ENCODE results near the gene ARTN. TPM values are rescaled to one million over a fixed set of nuclear protein-coding genes. Genes with fewer than 3 reads are reported as not detected.

ARTN gene
- total RNA-seq, 2 donors from 2014 or later: 1.9 to 3.0 TPM

GRCh38 chr1:43960798-43961197, 27.2 kb downstream of the ARTN start:
- DNase-seq: no peak
- no peak for ATAC-seq (replicated peaks in 1 of 2)
- Mint-ChIP-seq H3K4me1 (ENCODE audit: low read depth) (no peaks in the 10 kb centered on the region), H3K9me3 (no peaks in the 10 kb centered on the region), H3K36me3 (ENCODE audit: insufficient read depth in 2 of 2) (peaks cover 0 to 2% of the 10 kb centered on the region in 2 donors), H3K27me3 (ENCODE audit: low read depth) (no peaks in the 10 kb centered on the region), H3K4me3 (no peak overlapping the region), H3K27ac (no peak overlapping the region)

GRCh38 chr1:43961692-43962091, 28.1 kb downstream of the ARTN start:
- no peaks in the 10 kb centered on the region for H3K4me1 Mint-ChIP-seq (ENCODE audit: low read depth)
- H3K9me3 Mint-ChIP-seq: no peaks in the 10 kb centered on the region
- ATAC-seq (replicated peaks in 1 of 2): no peak
- no peak overlapping the region for H3K27ac Mint-ChIP-seq
- H3K4me3 Mint-ChIP-seq: no peak overlapping the region
- peaks cover 0 to 2% of the 10 kb centered on the region in 2 donors for H3K36me3 Mint-ChIP-seq (ENCODE audit: insufficient read depth in 2 of 2)
- DNase-seq: no peak
- no peaks in the 10 kb centered on the region for H3K27me3 Mint-ChIP-seq (ENCODE audit: low read depth)

GRCh38 chr1:43962324-43962723, 28.7 kb downstream of the ARTN start:
- no peaks in the 10 kb centered on the region for H3K27me3 Mint-ChIP-seq (ENCODE audit: low read depth)
- no peaks in the 10 kb centered on the region for H3K4me1 Mint-ChIP-seq (ENCODE audit: low read depth)
- H3K36me3 Mint-ChIP-seq (ENCODE audit: insufficient read depth in 2 of 2): no peaks in the 10 kb centered on the region
- H3K9me3 Mint-ChIP-seq: no peaks in the 10 kb centered on the region
- no peak overlapping the region for H3K4me3 Mint-ChIP-seq
- no peak for ATAC-seq (replicated peaks in 1 of 2)
- no peak for DNase-seq
- no peak overlapping the region for H3K27ac Mint-ChIP-seq

GRCh38 chr1:43963006-43963405, 29.4 kb downstream of the ARTN start:
- H3K27me3 Mint-ChIP-seq (ENCODE audit: low read depth): no peaks in the 10 kb centered on the region
- no peaks in the 10 kb centered on the region for H3K36me3 Mint-ChIP-seq (ENCODE audit: insufficient read depth in 2 of 2)
- no peaks in the 10 kb centered on the region for H3K4me1 Mint-ChIP-seq (ENCODE audit: low read depth)
- ATAC-seq (replicated peaks in 1 of 2): no peak
- H3K4me3 Mint-ChIP-seq: no peak overlapping the region
- H3K9me3 Mint-ChIP-seq: no peaks in the 10 kb centered on the region
- no peak overlapping the region for H3K27ac Mint-ChIP-seq
- DNase-seq: no peak

- DNase-seq (no peak), ATAC-seq (replicated peaks in 1 of 2) (no peak)
- Mint-ChIP-seq H3K4me1 (ENCODE audit: low read depth) (no peaks in the 10 kb centered on the region), H3K27ac (no peak overlapping the region), H3K27me3 (ENCODE audit: low read depth) (no peaks in the 10 kb centered on the region), H3K9me3 (no peaks in the 10 kb centered on the region), H3K4me3 (no peak overlapping the region), H3K36me3 (ENCODE audit: insufficient read depth in 2 of 2) (no peaks in the 10 kb centered on the region)
Observed at GRCh38 chr1:43963890-43964289, 30.3 kb downstream of the ARTN start.

- Mint-ChIP-seq H3K27ac (no peak overlapping the region), H3K4me1 (ENCODE audit: low read depth) (peaks cover 11% of the 10 kb centered on the region), H3K9me3 (no peaks in the 10 kb centered on the region), H3K27me3 (ENCODE audit: low read depth) (no peaks in the 10 kb centered on the region), H3K36me3 (ENCODE audit: insufficient read depth in 2 of 2) (no peaks in the 10 kb centered on the region), H3K4me3 (no peak overlapping the region)
- ATAC-seq (replicated peaks in 1 of 2): no peak
- DNase-seq: no peak
Observed at GRCh38 chr1:43965316-43965715, 31.7 kb downstream of the ARTN start.

- Mint-ChIP-seq H3K27ac (no peak overlapping the region), H3K4me1 (ENCODE audit: low read depth) (peaks cover 29% of the 10 kb centered on the region), H3K4me3 (no peak overlapping the region), H3K36me3 (ENCODE audit: insufficient read depth in 2 of 2) (peaks cover 0 to 8% of the 10 kb centered on the region in 2 donors), H3K9me3 (no peaks in the 10 kb centered on the region), H3K27me3 (ENCODE audit: low read depth) (no peaks in the 10 kb centered on the region)
- ATAC-seq (replicated peaks in 1 of 2) (no peak), DNase-seq (no peak)
Observed at GRCh38 chr1:43968348-43968948, 34.8 kb downstream of the ARTN start.

- ATAC-seq (replicated peaks in 1 of 2) (no peak), DNase-seq (no peak)
- Mint-ChIP-seq H3K9me3 (no peaks in the 10 kb centered on the region), H3K4me1 (ENCODE audit: low read depth) (peaks cover 38% of the 10 kb centered on the region), H3K4me3 (peak overlapping the region; percentile 89 to 98), H3K27ac (no peak overlapping the region), H3K27me3 (ENCODE audit: low read depth) (no peaks in the 10 kb centered on the region), H3K36me3 (ENCODE audit: insufficient read depth in 2 of 2) (peaks cover 0 to 10% of the 10 kb centered on the region in 2 donors)
Observed at GRCh38 chr1:43969416-43969745, 35.8 kb downstream of the ARTN start.

GRCh38 chr1:43969746-43970466, 36.3 kb downstream of the ARTN start, which contains the start of gene DPH2:
Gene DPH2, plus strand, starts transcription at chr1:43970010. Its CDS starts 166 bp downstream, at chr1:43970176.
- Mint-ChIP-seq H3K27me3 (ENCODE audit: low read depth) (no peaks in the 10 kb centered on the region), H3K9me3 (no peaks in the 10 kb centered on the region), H3K4me1 (ENCODE audit: low read depth) (peaks cover 39% of the 10 kb centered on the region), H3K27ac (peak within 1 kb of the TSS; percentile 58), H3K4me3 (peak within 1 kb of the TSS; percentile 89 to 98), H3K36me3 (ENCODE audit: insufficient read depth in 2 of 2) (peaks cover 0 to 10% of the 10 kb centered on the region in 2 donors)
- ATAC-seq (replicated peaks in 1 of 2) (peak; percentile 89 to 91), DNase-seq (peak; percentile 92 to 95)

- Mint-ChIP-seq H3K27me3 (ENCODE audit: low read depth) (no peaks in the 10 kb centered on the region), H3K27ac (no peak overlapping the region), H3K4me3 (peak overlapping the region; percentile 89 to 98), H3K36me3 (ENCODE audit: insufficient read depth in 2 of 2) (peaks cover 0 to 10% of the 10 kb centered on the region in 2 donors), H3K9me3 (no peaks in the 10 kb centered on the region), H3K4me1 (ENCODE audit: low read depth) (peaks cover 40% of the 10 kb centered on the region)
- DNase-seq (no peak), ATAC-seq (replicated peaks in 1 of 2) (no peak)
Observed at GRCh38 chr1:43970502-43970901, 36.9 kb downstream of the ARTN start.

GRCh38 chr1:43970911-43971310, 37.3 kb downstream of the ARTN start:
- Mint-ChIP-seq H3K9me3 (no peaks in the 10 kb centered on the region), H3K4me1 (ENCODE audit: low read depth) (peaks cover 44% of the 10 kb centered on the region), H3K27me3 (ENCODE audit: low read depth) (no peaks in the 10 kb centered on the region), H3K27ac (no peak overlapping the region), H3K36me3 (ENCODE audit: insufficient read depth in 2 of 2) (peaks cover 0 to 10% of the 10 kb centered on the region in 2 donors), H3K4me3 (peak overlapping the region; percentile 89 to 98)
- ATAC-seq (replicated peaks in 1 of 2): no peak
- no peak for DNase-seq

GRCh38 chr1:43971336-43971980, 37.9 kb downstream of the ARTN start:
- H3K4me1 Mint-ChIP-seq (ENCODE audit: low read depth): peaks cover 49% of the 10 kb centered on the region
- H3K36me3 Mint-ChIP-seq (ENCODE audit: insufficient read depth in 2 of 2): peaks cover 2 to 12% of the 10 kb centered on the region in 2 donors
- DNase-seq: no peak
- no peak for ATAC-seq (replicated peaks in 1 of 2)
- H3K27ac Mint-ChIP-seq: no peak overlapping the region
- H3K9me3 Mint-ChIP-seq: no peaks in the 10 kb centered on the region
- H3K4me3 Mint-ChIP-seq: peak overlapping the region; percentile 89 to 98
- no peaks in the 10 kb centered on the region for H3K27me3 Mint-ChIP-seq (ENCODE audit: low read depth)

GRCh38 chr1:43973981-43974442, 40.4 kb downstream of the ARTN start:
- peaks cover 73% of the 10 kb centered on the region for H3K4me1 Mint-ChIP-seq (ENCODE audit: low read depth)
- H3K27me3 Mint-ChIP-seq (ENCODE audit: low read depth): no peaks in the 10 kb centered on the region
- no peaks in the 10 kb centered on the region for H3K9me3 Mint-ChIP-seq
- peak overlapping the region; percentile 91 to 92 for H3K4me3 Mint-ChIP-seq
- ATAC-seq (replicated peaks in 1 of 2): no peak
- DNase-seq: no peak
- H3K36me3 Mint-ChIP-seq (ENCODE audit: insufficient read depth in 2 of 2): peaks cover 11 to 29% of the 10 kb centered on the region in 2 donors
- H3K27ac Mint-ChIP-seq: peak overlapping the region; percentile 89
